Astrocyte (in vitro differentiated cells and primary cell): ENCODE results near the gene TSPEAR.

Experiments used
- EZH2 ChIP-seq: IDR thresholded peaks from 2 replicates; pipeline ENCODE4 v1.6.1; 2012; ENCODE audit warnings: mild to moderate bottlenecking, low read length, inconsistent platforms; ENCODE audit not compliant: insufficient read depth
- TF ChIP-seq, protein P1 (sequence below): IDR thresholded peaks from 2 replicates; pipeline ENCODE4 v1.5.1; 2011; ENCODE audit warnings: low read depth, mild to moderate bottlenecking, inconsistent platforms, low read length, moderate library complexity; ENCODE audit not compliant: insufficient read depth

DNA sequence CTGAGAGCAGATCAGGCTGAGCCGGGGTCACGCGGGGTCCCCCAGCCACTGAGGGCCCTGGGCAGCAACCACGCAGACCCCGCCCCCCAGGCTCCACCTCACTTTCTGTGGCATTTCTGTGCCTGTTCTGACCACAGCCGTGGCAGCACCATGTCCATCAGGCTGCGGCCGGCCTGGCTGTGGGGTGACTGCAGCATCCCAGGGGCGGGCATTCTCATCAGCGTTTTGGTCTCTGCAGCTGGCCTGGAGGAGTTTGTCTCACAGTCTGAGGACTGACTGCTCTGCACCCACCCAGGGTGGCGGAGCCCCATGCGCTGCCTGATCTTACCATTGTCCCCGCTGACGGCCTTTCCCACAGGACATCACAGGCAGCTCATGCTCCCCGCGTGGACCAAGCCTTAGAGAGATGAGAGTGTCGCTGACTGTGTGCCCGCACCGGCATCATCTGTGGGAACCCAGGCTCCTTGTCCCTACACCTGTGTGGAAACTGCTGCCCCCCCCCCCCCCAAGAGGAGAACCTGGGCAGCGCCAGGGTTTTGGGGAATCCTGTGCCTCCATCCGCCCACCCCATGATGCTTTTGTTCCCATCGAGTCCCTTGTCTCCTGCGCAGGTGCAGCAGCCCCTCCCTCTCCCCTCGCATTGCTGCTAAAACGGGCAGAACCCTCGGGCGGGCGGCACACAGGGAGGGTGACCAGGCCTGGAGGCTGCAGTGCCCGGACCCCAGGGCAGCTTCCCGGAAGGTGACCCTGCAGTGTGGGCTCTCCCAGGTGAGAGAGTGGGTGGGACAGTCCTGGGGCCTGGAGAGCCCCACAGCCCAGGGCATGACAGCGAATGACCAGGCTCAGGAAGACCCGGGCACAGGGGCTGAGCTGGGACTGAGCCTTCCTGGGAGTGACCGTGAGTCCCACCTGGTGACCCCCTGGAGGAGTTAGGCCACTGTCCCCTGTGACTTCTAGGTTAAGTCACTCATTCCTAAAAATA is 173.2 kb downstream of the TSPEAR start:
- TF ChIP-seq, protein P1, sequence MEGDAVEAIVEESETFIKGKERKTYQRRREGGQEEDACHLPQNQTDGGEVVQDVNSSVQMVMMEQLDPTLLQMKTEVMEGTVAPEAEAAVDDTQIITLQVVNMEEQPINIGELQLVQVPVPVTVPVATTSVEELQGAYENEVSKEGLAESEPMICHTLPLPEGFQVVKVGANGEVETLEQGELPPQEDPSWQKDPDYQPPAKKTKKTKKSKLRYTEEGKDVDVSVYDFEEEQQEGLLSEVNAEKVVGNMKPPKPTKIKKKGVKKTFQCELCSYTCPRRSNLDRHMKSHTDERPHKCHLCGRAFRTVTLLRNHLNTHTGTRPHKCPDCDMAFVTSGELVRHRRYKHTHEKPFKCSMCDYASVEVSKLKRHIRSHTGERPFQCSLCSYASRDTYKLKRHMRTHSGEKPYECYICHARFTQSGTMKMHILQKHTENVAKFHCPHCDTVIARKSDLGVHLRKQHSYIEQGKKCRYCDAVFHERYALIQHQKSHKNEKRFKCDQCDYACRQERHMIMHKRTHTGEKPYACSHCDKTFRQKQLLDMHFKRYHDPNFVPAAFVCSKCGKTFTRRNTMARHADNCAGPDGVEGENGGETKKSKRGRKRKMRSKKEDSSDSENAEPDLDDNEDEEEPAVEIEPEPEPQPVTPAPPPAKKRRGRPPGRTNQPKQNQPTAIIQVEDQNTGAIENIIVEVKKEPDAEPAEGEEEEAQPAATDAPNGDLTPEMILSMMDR: no peak
- no peak for TF ChIP-seq EZH2
